Caco-2 (cell line): ENCODE results near the gene HLA-DMB. TPM values are rescaled to one million over a fixed set of nuclear protein-coding genes. Genes with fewer than 3 reads are reported as not detected.

Source experiments
- BruUV-seq: library from RNA; stranded (reverse); fragments of 400-500 nt; replicated peaks from 2 replicates; lab custom pipeline; 2021; lab: Mats Ljungman, UMichigan
- CTCF ChIA-PET: fragments of 300-600 bp; sonication (Branson Sonifier 250); formaldehyde crosslinking; loops from one replicate; lab custom pipeline; 2022; ENCODE audit warnings: antibody characterized with exemption; lab: Charles Lee
- POLR2A ChIA-PET: fragments of 300-600 bp; sonication (Branson Sonifier 250); formaldehyde crosslinking; loops from one replicate; lab custom pipeline; 2022; ENCODE audit warnings: antibody characterized with exemption; lab: Charles Lee
- DNase-seq, 2 experiments: peaks; one replicate each; pipeline versions ENCODE4 v3.0.0 to v3.0.0-alpha.2; 2020 to 2022
- H3K27me3 ChIP-seq: replicated peaks from 2 replicates; pipeline ENCODE4 v1.6.0; 2011; ENCODE audit warnings: low read length; ENCODE audit not compliant: control insufficient read depth, insufficient read depth
- H3K36me3 ChIP-seq: 2 replicates; pipeline ENCODE4 v1.5.1; 2011; ENCODE audit warnings: low read length; ENCODE audit not compliant: control insufficient read depth, insufficient read depth
- H3K4me1 ChIP-seq: fragments of 250-450 bp; sonication (Bioruptor Pico); 2 replicates; pipeline ENCODE4 v1.5.1; 2020; ENCODE audit warnings: mild to moderate bottlenecking
- H3K4me3 ChIP-seq: 2 replicates; pipeline ENCODE4 v1.5.1; 2011; ENCODE audit warnings: low read depth, mild to moderate bottlenecking, control low read depth, low read length
- H3K9me3 ChIP-seq: fragments of 250-450 bp; sonication (Bioruptor Pico); 2 replicates; pipeline ENCODE4 v1.5.1; 2020; ENCODE audit warnings: mild to moderate bottlenecking, moderate library complexity
- H3K27ac Mint-ChIP-seq: one replicate; pipeline ENCODE4 v1.8.0; 2022; ENCODE audit warnings: mixed read lengths; ENCODE audit not compliant: unreplicated experiment
- H3K27me3 Mint-ChIP-seq: one replicate; pipeline ENCODE4 v1.8.0; 2022; ENCODE audit warnings: mixed read lengths; ENCODE audit not compliant: insufficient read depth, unreplicated experiment
- H3K36me3 Mint-ChIP-seq: one replicate; pipeline ENCODE4 v1.8.0; 2022; ENCODE audit warnings: mild to moderate bottlenecking, mixed read lengths; ENCODE audit not compliant: insufficient read depth, unreplicated experiment
- H3K4me1 Mint-ChIP-seq: one replicate; pipeline ENCODE4 v1.8.0; 2022; ENCODE audit warnings: low read depth, mixed read lengths; ENCODE audit not compliant: unreplicated experiment
- H3K4me3 Mint-ChIP-seq: one replicate; pipeline ENCODE4 v1.8.0; 2022; ENCODE audit warnings: mild to moderate bottlenecking, moderate library complexity, mixed read lengths; ENCODE audit not compliant: unreplicated experiment
- H3K9me3 Mint-ChIP-seq: one replicate; pipeline ENCODE4 v1.8.0; 2022; ENCODE audit warnings: mixed read lengths; ENCODE audit not compliant: unreplicated experiment
- CTCF ChIP-seq, 2 experiments: fragments of 200-600 bp in 1 of 2; IDR thresholded peaks; 1 replicate in 1 of 2; 2 replicates in 1 of 2; pipeline versions ENCODE4 v1.5.1 to v1.8.0; 2011 to 2022; ENCODE audit warnings: antibody characterized with exemption in 1 of 2, control low read depth in 1 of 2, inconsistent platforms in 1 of 2, low read depth in 1 of 2, low read length in 1 of 2, mild to moderate bottlenecking in 1 of 2, moderate library complexity in 1 of 2; ENCODE audit not compliant: insufficient read depth in 1 of 2, severe bottlenecking in 1 of 2, unreplicated experiment in 1 of 2
- intact Hi-C: fragments of 100-400 bp; cut with micrococcal nuclease; formaldehyde crosslinking; loops from one replicate; pipeline ENCODE4 v1.10.0; 2022; ENCODE audit not compliant: unreplicated experiment
- total RNA-seq: library from RNA; stranded (reverse); gene quantifications from 2 replicates; pipeline ENCODE4 v1.2.3, GENCODE V29; 2022

HLA-DMB gene
- total RNA-seq, 1 experiment from 2014 or later: not detected

GRCh38 chr6:32954986-32955802 lies 14.4 kb upstream of the HLA-DMB start:
- no TSS peak for BruUV-seq
- Histone ChIP-seq H3K4me3 (no peak overlapping the region), H3K9me3 (no peaks in the 10 kb centered on the region; the same call in 1 of the 2 replicates), H3K36me3 (no peaks in the 10 kb centered on the region), H3K27me3 (no peaks in the 10 kb centered on the region), H3K4me1 (no peaks in the 10 kb centered on the region)
- H3K36me3 Mint-ChIP-seq: peaks cover 9% of the 10 kb centered on the region
- peak in 1 of 2 experiments; percentile 22 for TF ChIP-seq CTCF (IDR thresholded peaks at IDR 0.05; ENCODE audit: insufficient read depth in 1 of 2, low read depth in 1 of 2, low read length in 1 of 2, severe bottlenecking in 1 of 2, unreplicated experiment in 1 of 2)
- no peaks in the 10 kb centered on the region for H3K27me3 Mint-ChIP-seq
- no peak for DNase-seq
- intact Hi-C loops: no loop called here
- CTCF ChIA-PET: interaction anchor here (0.6 to 1.6 kb wide), 7 partner anchors 9 to 61 kb away, joined by 3 to 8 read pairs (median 4); no protein-coding TSS in a partner anchor
- POLR2A ChIA-PET: interaction anchor here (2.7 kb wide), 1 partner anchor 17 kb away, joined by 22 read pairs; no protein-coding TSS in a partner anchor
- H3K27ac Mint-ChIP-seq: no peak overlapping the region
- H3K9me3 Mint-ChIP-seq: no peaks in the 10 kb centered on the region
- H3K4me3 Mint-ChIP-seq: no peak overlapping the region
- H3K4me1 Mint-ChIP-seq: peaks cover 7% of the 10 kb centered on the region

GRCh38 chr6:32954267-32954666 lies 13.4 kb upstream of the HLA-DMB start:
- H3K36me3 Mint-ChIP-seq: peaks cover 9% of the 10 kb centered on the region
- Histone ChIP-seq H3K4me3 (no peak overlapping the region), H3K9me3 (no peaks in the 10 kb centered on the region; the same call in 1 of the 2 replicates), H3K27me3 (no peaks in the 10 kb centered on the region), H3K36me3 (no peaks in the 10 kb centered on the region), H3K4me1 (no peaks in the 10 kb centered on the region)
- no peak for DNase-seq
- BruUV-seq: no TSS peak
- H3K27me3 Mint-ChIP-seq: peaks cover 3% of the 10 kb centered on the region
- intact Hi-C loops: no loop called here
- TF ChIP-seq CTCF (IDR thresholded peaks at IDR 0.05; ENCODE audit: insufficient read depth in 1 of 2, low read depth in 1 of 2, low read length in 1 of 2, severe bottlenecking in 1 of 2, unreplicated experiment in 1 of 2): no peak
- H3K27ac Mint-ChIP-seq: no peak overlapping the region
- CTCF ChIA-PET: interaction anchor here (0.6 to 1.6 kb wide), 6 partner anchors 18 to 60 kb away, joined by 3 to 8 read pairs (median 4); no protein-coding TSS in a partner anchor
- H3K9me3 Mint-ChIP-seq: no peaks in the 10 kb centered on the region
- H3K4me3 Mint-ChIP-seq: no peak overlapping the region
- H3K4me1 Mint-ChIP-seq: peaks cover 7% of the 10 kb centered on the region
- POLR2A ChIA-PET: interaction anchor here (2.7 kb wide), 1 partner anchor 18 kb away, joined by 22 read pairs; no protein-coding TSS in a partner anchor

GRCh38 chr6:32953775-32954174 lies 12.9 kb upstream of the HLA-DMB start:
- Histone ChIP-seq H3K27me3 (no peaks in the 10 kb centered on the region), H3K4me1 (no peaks in the 10 kb centered on the region), H3K36me3 (no peaks in the 10 kb centered on the region), H3K4me3 (no peak overlapping the region), H3K9me3 (no peaks in the 10 kb centered on the region)
- intact Hi-C loops: loop anchor here (1.0 to 2.0 kb wide), 2 partner anchors 14 to 31 kb away; no protein-coding TSS in a partner anchor
- no peak for TF ChIP-seq CTCF (IDR thresholded peaks at IDR 0.05; ENCODE audit: insufficient read depth in 1 of 2, low read depth in 1 of 2, low read length in 1 of 2, severe bottlenecking in 1 of 2, unreplicated experiment in 1 of 2)
- Mint-ChIP-seq H3K4me3 (no peak overlapping the region), H3K27me3 (peaks cover 3% of the 10 kb centered on the region), H3K36me3 (peaks cover 9% of the 10 kb centered on the region), H3K27ac (no peak overlapping the region), H3K9me3 (no peaks in the 10 kb centered on the region), H3K4me1 (peaks cover 7% of the 10 kb centered on the region)
- BruUV-seq: no TSS peak
- CTCF ChIA-PET: interaction anchor here (0.6 to 2.1 kb wide), 13 partner anchors 12 to 115 kb away, joined by 3 to 16 read pairs (median 5); partner anchors contain the start of gene TAP2
- POLR2A ChIA-PET: interaction anchor here (1.0 to 2.7 kb wide), 3 partner anchors 16 to 59 kb away, joined by 3 to 22 read pairs (median 6); no protein-coding TSS in a partner anchor
- DNase-seq: no peak
